H9 (cell line): ENCODE data around the gene CACNA2D3. TPM values are rescaled to one million over a fixed set of nuclear protein-coding genes. Genes with fewer than 3 reads are reported as not detected.
A peak's percentile ranks its signal among the peaks of the same experiment; 100 is the strongest.

Experiments used
- DNase-seq: peaks from one replicate; pipeline ENCODE4 v3.0.0-alpha.2; 2017
- H2AFZ ChIP-seq: one replicate; pipeline ENCODE4 v1.6.1; 2013; ENCODE audit warnings: mild to moderate bottlenecking, low read length, control low read depth, moderate library complexity
- H2AK5ac ChIP-seq: 2 replicates; pipeline ENCODE4 v1.6.1; 2013; ENCODE audit warnings: low read length, control low read depth, mixed read lengths; ENCODE audit not compliant: insufficient read length
- H2BK120ac ChIP-seq: one replicate; pipeline ENCODE4 v1.6.1; 2013; ENCODE audit warnings: low read depth, mild to moderate bottlenecking, low read length, control low read depth, inconsistent platforms; ENCODE audit not compliant: poor library complexity, severe bottlenecking
- H2BK12ac ChIP-seq: 2 replicates; pipeline ENCODE4 v1.6.1; 2013; ENCODE audit warnings: low read length, control low read depth, mixed read lengths, low read depth; ENCODE audit not compliant: insufficient read length
- H2BK15ac ChIP-seq: 2 replicates; pipeline ENCODE4 v1.6.1; 2013; ENCODE audit warnings: low read depth, low read length, control low read depth
- H2BK20ac ChIP-seq: one replicate; pipeline ENCODE4 v1.6.1; 2013; ENCODE audit warnings: low read depth, mild to moderate bottlenecking, low read length, control low read depth, inconsistent platforms; ENCODE audit not compliant: poor library complexity, severe bottlenecking
- H2BK5ac ChIP-seq: 2 replicates; pipeline ENCODE4 v1.6.1; 2013; ENCODE audit warnings: low read length, control low read depth, mixed read lengths; ENCODE audit not compliant: insufficient read length
- H3K14ac ChIP-seq: 2 replicates; pipeline ENCODE4 v1.6.1; 2013; ENCODE audit warnings: low read length, control low read depth; ENCODE audit not compliant: insufficient read depth
- H3K18ac ChIP-seq: 2 replicates; pipeline ENCODE4 v1.6.1; 2013; ENCODE audit warnings: low read depth, mild to moderate bottlenecking, mixed read lengths, low read length, control low read depth; ENCODE audit not compliant: insufficient read length
- H3K23ac ChIP-seq: 2 replicates; pipeline ENCODE4 v1.6.1; 2013; ENCODE audit warnings: low read length, control low read depth, mixed read lengths, low read depth; ENCODE audit not compliant: insufficient read length
- H3K23me2 ChIP-seq: 2 replicates; pipeline ENCODE4 v1.6.1; 2013; ENCODE audit warnings: low read depth, mild to moderate bottlenecking, mixed read lengths, low read length, control low read depth; ENCODE audit not compliant: insufficient read length, poor library complexity, severe bottlenecking
- H3K27ac ChIP-seq: 2 replicates; pipeline ENCODE4 v1.5.1; 2013; ENCODE audit warnings: low read length, control low read depth, mixed read lengths, low read depth; ENCODE audit not compliant: insufficient read length
- H3K27me3 ChIP-seq: 2 replicates; pipeline ENCODE4 v1.6.1; 2013; ENCODE audit warnings: low read length, control low read depth, inconsistent platforms; ENCODE audit not compliant: insufficient read depth
- H3K4ac ChIP-seq: 2 replicates; pipeline ENCODE4 v1.6.1; 2013; ENCODE audit warnings: low read depth, mild to moderate bottlenecking, control low read depth, inconsistent platforms, low read length, moderate library complexity
- H3K4me1 ChIP-seq: 2 replicates; pipeline ENCODE4 v1.6.1; 2013; ENCODE audit warnings: low read length, control low read depth, inconsistent platforms; ENCODE audit not compliant: insufficient read depth
- H3K4me2 ChIP-seq: 2 replicates; pipeline ENCODE4 v1.6.1; 2013; ENCODE audit warnings: low read length, control low read depth, mixed read lengths; ENCODE audit not compliant: insufficient read length, insufficient read depth
- H3K56ac ChIP-seq: 2 replicates; pipeline ENCODE4 v1.6.1; 2013; ENCODE audit warnings: low read depth, mild to moderate bottlenecking, mixed read lengths, low read length, control low read depth; ENCODE audit not compliant: insufficient read length
- H3K79me1 ChIP-seq: 2 replicates; pipeline ENCODE4 v1.6.1; 2013; ENCODE audit warnings: low read depth, mild to moderate bottlenecking, moderate library complexity, low read length, control low read depth, inconsistent platforms; ENCODE audit not compliant: insufficient read depth, poor library complexity, severe bottlenecking
- H3K79me2 ChIP-seq: 2 replicates; pipeline ENCODE4 v1.6.1; 2013; ENCODE audit warnings: low read length, control low read depth, inconsistent platforms; ENCODE audit not compliant: insufficient read depth
- H3K9ac ChIP-seq: 2 replicates; pipeline ENCODE4 v1.6.1; 2013; ENCODE audit warnings: low read length, control low read depth, mixed read lengths; ENCODE audit not compliant: insufficient read length; ENCODE audit errors: extremely low read depth
- H3K9me3 ChIP-seq: one replicate; pipeline ENCODE4 v1.6.1; 2013; ENCODE audit warnings: low read depth, low read length, inconsistent platforms; ENCODE audit not compliant: control insufficient read depth
- H3T11ph ChIP-seq: one replicate; pipeline ENCODE4 v1.6.1; 2013; ENCODE audit warnings: mild to moderate bottlenecking, low read length, control low read depth, inconsistent platforms
- H4K20me1 ChIP-seq: one replicate; pipeline ENCODE4 v1.6.1; 2013; ENCODE audit not compliant: control insufficient read depth, insufficient read length, insufficient read depth
- H4K5ac ChIP-seq: 2 replicates; pipeline ENCODE4 v1.6.1; 2013; ENCODE audit warnings: low read depth, mild to moderate bottlenecking, mixed read lengths, low read length, control low read depth; ENCODE audit not compliant: insufficient read length
- H4K8ac ChIP-seq: replicated peaks from 2 replicates; pipeline ENCODE4 v1.6.1; 2013; ENCODE audit warnings: low read length, control low read depth, mixed read lengths, low read depth; ENCODE audit not compliant: insufficient read length
- H4K91ac ChIP-seq: 2 replicates; pipeline ENCODE4 v1.6.1; 2013; ENCODE audit warnings: low read depth, mild to moderate bottlenecking, moderate library complexity, mixed read lengths, low read length, control low read depth; ENCODE audit not compliant: insufficient read length
- H3K27ac Mint-ChIP-seq, 3 experiments: 2 replicates in 2 of 3; 3 replicates in 1 of 3; pipeline ENCODE4 v1.8.0; 2020 to 2021; ENCODE audit warnings: mixed read lengths in 3 of 3, mild to moderate bottlenecking in 1 of 3, moderate library complexity in 1 of 3
- H3K27me3 Mint-ChIP-seq: 2 replicates; pipeline ENCODE4 v1.8.0; 2021; ENCODE audit warnings: low read depth, mild to moderate bottlenecking, moderate library complexity, mixed read lengths
- H3K36me3 Mint-ChIP-seq, 3 experiments: 2 replicates in 2 of 3; 3 replicates in 1 of 3; pipeline ENCODE4 v1.8.0; 2020 to 2021; ENCODE audit warnings: low read depth in 3 of 3, mixed read lengths in 3 of 3; ENCODE audit not compliant: insufficient read depth in 1 of 3
- H3K4me1 Mint-ChIP-seq, 2 experiments: 2 replicates each; pipeline ENCODE4 v1.8.0; 2020; ENCODE audit warnings: mixed read lengths in 2 of 2
- H3K4me3 Mint-ChIP-seq, 2 experiments: 2 replicates in 1 of 2; 3 replicates in 1 of 2; pipeline ENCODE4 v1.8.0; 2020 to 2021; ENCODE audit warnings: mild to moderate bottlenecking in 2 of 2, mixed read lengths in 2 of 2, moderate library complexity in 1 of 2
- H3K9me3 Mint-ChIP-seq, 2 experiments: 2 replicates in 1 of 2; 3 replicates in 1 of 2; pipeline ENCODE4 v1.8.0; 2020; ENCODE audit warnings: mild to moderate bottlenecking in 2 of 2, mixed read lengths in 2 of 2, moderate library complexity in 1 of 2
- CTCF ChIP-seq: fragments of 200-600 bp; sonication (generic); conservative IDR thresholded peaks from 3 replicates; pipeline ENCODE4 v1.8.0; 2021; ENCODE audit warnings: antibody characterized with exemption, mild to moderate bottlenecking
- WGBS: extraction: QIAGEN DNeasy Blood & Tissue Kit; methylation state at CpG from one replicate; pipeline ENCODE4 v1.1.7; 2013; ENCODE audit warnings: missing lambda C conversion rate, low lambda C conversion rate, mixed read lengths; ENCODE audit not compliant: insufficient read length; ENCODE audit errors: extremely low coverage; 5-methylcytosine and 5-hydroxymethylcytosine counted together
- total RNA-seq: library from RNA; stranded (reverse); gene quantifications from 2 replicates; pipeline ENCODE4 v1.2.1, GENCODE V29; 2021

The CACNA2D3 gene
- total RNA-seq, 1 experiment from 2014 or later, result 3.2 TPM

DNA sequence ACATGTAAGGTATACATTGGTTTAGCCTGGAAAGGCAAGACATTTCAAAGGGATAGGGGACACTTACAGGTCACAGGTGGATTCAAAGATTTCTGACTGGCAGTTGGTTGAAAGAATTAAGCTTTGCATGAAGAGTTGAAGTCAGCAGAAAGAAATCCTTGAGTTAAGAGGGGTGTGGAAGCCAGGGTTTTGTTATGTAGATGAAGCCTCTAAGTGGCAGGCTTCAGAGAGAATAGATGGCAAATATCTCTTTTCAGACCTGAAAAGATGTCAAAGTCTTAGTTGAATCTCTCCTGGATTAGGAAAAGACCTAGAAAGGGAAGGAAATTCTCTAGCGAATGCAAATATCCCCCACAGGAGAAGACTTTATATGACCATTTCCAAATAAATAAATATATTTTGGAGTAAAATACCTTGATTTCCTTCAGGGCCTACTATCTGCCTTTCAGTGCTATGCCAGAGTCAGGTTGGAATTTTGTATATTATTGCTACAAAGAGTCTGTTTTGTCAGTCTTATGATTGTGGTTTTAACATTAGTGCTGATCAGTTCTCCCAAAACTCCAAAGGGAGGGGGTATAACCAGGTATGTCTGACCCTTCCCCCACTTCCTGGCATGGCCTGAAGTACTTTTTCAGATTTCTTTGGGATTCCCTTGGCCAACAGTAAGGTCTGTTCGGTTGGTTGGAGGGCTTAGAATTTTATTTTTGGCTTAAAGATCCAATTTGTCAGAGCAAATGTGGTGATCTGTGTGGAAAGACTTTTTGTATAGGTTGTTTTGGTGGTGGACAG is 519.1 kb downstream of the CACNA2D3 start:
- Histone ChIP-seq H3K9ac (no peak overlapping the region), H3K4ac (no peak overlapping the region; the same call in 1 of the 2 replicates), H3K23me2 (peaks cover 3% of the 10 kb centered on the region), H3K79me2 (peaks cover 2% of the 10 kb centered on the region; the same call in 1 of the 2 replicates), H3T11ph (no peak overlapping the region), H2BK20ac (no peak overlapping the region), H3K4me1 (peaks cover 12% of the 10 kb centered on the region), H3K4me2 (peak overlapping the region; percentile 65), H2BK120ac (peak overlapping the region; percentile 26), H2BK15ac (no peak overlapping the region), H3K9me3 (peaks cover under 1% of the 10 kb centered on the region), H3K18ac (no peak overlapping the region), H3K27me3 (no peaks in the 10 kb centered on the region), H2BK12ac (no peak overlapping the region), H3K23ac (no peak overlapping the region), H3K14ac (no peak overlapping the region), H3K56ac (no peak overlapping the region), H3K27ac (peak overlapping the region; percentile 97), H2AK5ac (no peak overlapping the region), H4K5ac (no peak overlapping the region), H2AFZ (no peak overlapping the region), H4K91ac (no peak overlapping the region), H4K20me1 (no peaks in the 10 kb centered on the region), H2BK5ac (no peak overlapping the region), H4K8ac (no peak overlapping the region), H3K79me1 (peaks cover 3% of the 10 kb centered on the region)
- Mint-ChIP-seq H3K27ac (peak overlapping the region; percentile 80 to 95 (median 95)), H3K4me1 (peaks cover 50 to 54% of the 10 kb centered on the region in 2 experiments), H3K9me3 (peaks cover 18 to 25% of the 10 kb centered on the region in 2 experiments), H3K4me3 (peak overlapping the region; percentile 43 to 61), H3K27me3 (no peaks in the 10 kb centered on the region), H3K36me3 (peaks cover 22 to 38% (median 30%) of the 10 kb centered on the region in 3 experiments)
- peak; percentile 52 for DNase-seq
- no CpG with 5 or more reads among the region's 2 CpGs for WGBS
- TF ChIP-seq CTCF, result no peak
